Measurements from ENCODE around the gene C1orf35. TPM values are rescaled to one million over a fixed set of nuclear protein-coding genes. Genes with fewer than 3 reads are reported as not detected.

The C1orf35 gene
- total and polyA plus RNA-seq, 2 experiments from 2014 or later: 14.0 to 67.6 TPM

- Histone ChIP-seq H3K79me2 (replicated peaks; ENCODE audit: insufficient read depth) (peaks cover 67% of the 10 kb centered on the region), H2AFZ (no peak overlapping the region), H3K9me2 (ENCODE audit: insufficient read depth) (no peaks in the 10 kb centered on the region), H3K27ac (ENCODE audit: low read depth) (no peak overlapping the region), H3K36me3 (ENCODE audit: insufficient read depth) (peaks cover 3% of the 10 kb centered on the region; the same call in 1 of the 2 replicates), H3K4me3 (no peak overlapping the region), H3K27me3 (ENCODE audit: insufficient read depth) (no peaks in the 10 kb centered on the region), H3F3A (replicated peaks; ENCODE audit: low read depth) (no peaks in the 10 kb centered on the region), H4K20me1 (replicated peaks; ENCODE audit: insufficient read depth) (peaks cover 63% of the 10 kb centered on the region), H3K4me1 (ENCODE audit: insufficient read depth) (no peaks in the 10 kb centered on the region), H3K4me2 (no peak overlapping the region)
- Mint-ChIP-seq H3K9me3 (peaks cover 11% of the 10 kb centered on the region), H3K36me3 (ENCODE audit: low read depth) (peaks cover 65% of the 10 kb centered on the region), H3K27me3 (ENCODE audit: insufficient read depth, low read depth, poor library complexity) (peaks cover 9% of the 10 kb centered on the region), H3K27ac (no peak overlapping the region), H3K4me1 (peaks cover 7% of the 10 kb centered on the region), H3K4me3 (no peak overlapping the region)
- DNase-seq (ENCODE audit: low spot score): no peak
- no peak for ATAC-seq
- TF ChIP-seq STAT1 (IDR thresholded peaks at IDR 0.05; ENCODE audit: unreplicated experiment) (no peak), ZNF114 (CRISPR knock-in tag; IDR thresholded peaks at IDR 0.05) (no peak), ETS1 (IDR thresholded peaks at IDR 0.05) (no peak), CREB1 (CRISPR knock-in tag; IDR thresholded peaks at IDR 0.05; ENCODE audit: low read depth) (no peak), POLR2AphosphoS5 (IDR thresholded peaks at IDR 0.05; ENCODE audit: low read depth) (no peak), NANOG (IDR thresholded peaks at IDR 0.05; ENCODE audit: borderline replicate concordance) (no peak), CTCF (conservative IDR thresholded peaks at IDR 0.05; ENCODE audit: low read depth in 2 of 2) (no peak), ZNF331 (CRISPR knock-in tag; IDR thresholded peaks at IDR 0.05; ENCODE audit: low read depth) (no peak), EZH2 (IDR thresholded peaks at IDR 0.05; ENCODE audit: low read depth, unreplicated experiment) (no peak), JUNB (IDR thresholded peaks at IDR 0.05; ENCODE audit: unreplicated experiment) (no peak), ZNF462 (CRISPR knock-in tag; IDR thresholded peaks at IDR 0.05) (no peak), EZH2phosphoT487 (IDR thresholded peaks at IDR 0.05; ENCODE audit: unreplicated experiment) (no peak), REST (IDR thresholded peaks at IDR 0.05; ENCODE audit: unreplicated experiment) (no peak)
These were observed 8.0 kb downstream of the C1orf35 start for GRCh38 chr1:228095161-228095560.
